ENCODE measurements around the gene RPS6KC1. TPM values are rescaled to one million over a fixed set of nuclear protein-coding genes. Genes with fewer than 3 reads are reported as not detected.
"Not testable (repeated sequence)": the region's sequence is repeated elsewhere in the genome, so short reads cannot be mapped to it uniquely, and the experiment has no call there.

RPS6KC1 gene
- total and polyA plus RNA-seq, 4 donors: 26.2 to 66.9 (median 33.8) TPM

DNA sequence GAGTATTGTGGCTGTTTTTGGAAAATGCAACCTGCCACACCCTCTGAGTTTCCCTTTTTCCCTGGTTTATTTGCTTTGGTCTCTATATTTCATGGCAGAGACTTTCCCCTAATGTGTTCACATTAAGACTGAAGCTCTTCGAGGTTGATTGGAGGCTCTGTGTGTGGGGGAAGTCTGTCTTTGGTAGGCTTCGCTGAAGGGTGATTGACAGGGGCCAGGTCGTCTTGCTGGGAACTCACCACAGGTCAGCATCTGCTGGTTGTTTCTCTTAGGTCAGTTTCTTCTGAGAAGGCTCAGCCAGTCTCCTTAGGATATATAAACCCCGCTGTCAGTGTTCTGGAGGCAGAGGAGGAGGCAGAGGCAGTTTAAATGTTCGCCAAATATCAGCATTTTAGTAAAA lies 249.4 kb downstream of the RPS6KC1 start:
- WGBS (ENCODE audit: insufficient coverage): 71% methylated on average over 2 of the region's 5 CpGs
- H3K9me3 ChIP-seq (ENCODE audit: control insufficient read depth, insufficient read depth, low read length): no peaks in the 10 kb centered on the region

GRCh38 chr1:213301524-213301923 lies 250.5 kb downstream of the RPS6KC1 start:
- H3K4me3 ChIP-seq (ENCODE audit: low read depth, low read length); H3K9me3 ChIP-seq (ENCODE audit: control insufficient read depth, insufficient read depth, low read length); H3K27me3 ChIP-seq (ENCODE audit: control insufficient read depth, insufficient read depth, low read length); DNase-seq (ENCODE audit: low read depth in 4 of 6, low spot score in 6 of 6); H3K4me1 ChIP-seq (ENCODE audit: control insufficient read depth, insufficient read depth, low read length); H3K36me3 ChIP-seq (ENCODE audit: control insufficient read depth, insufficient read depth, low read length); H3K27ac ChIP-seq (ENCODE audit: low read depth, low read length): not testable (repeated sequence)
- WGBS (ENCODE audit: insufficient coverage): no CpG with 5 or more reads among the region's 3 CpGs

More for the DNA sequence above, 249.4 kb downstream of the RPS6KC1 start:
- Histone ChIP-seq H3K36me3 (ENCODE audit: control insufficient read depth, insufficient read depth, low read length) (no peaks in the 10 kb centered on the region), H3K27ac (ENCODE audit: low read depth, low read length) (no peak overlapping the region), H3K4me1 (ENCODE audit: control insufficient read depth, insufficient read depth, low read length) (no peaks in the 10 kb centered on the region), H3K4me3 (ENCODE audit: low read depth, low read length) (no peak overlapping the region), H3K27me3 (ENCODE audit: control insufficient read depth, insufficient read depth, low read length) (no peaks in the 10 kb centered on the region)
- no peak for DNase-seq (ENCODE audit: low read depth in 4 of 6, low spot score in 6 of 6)

DNA sequence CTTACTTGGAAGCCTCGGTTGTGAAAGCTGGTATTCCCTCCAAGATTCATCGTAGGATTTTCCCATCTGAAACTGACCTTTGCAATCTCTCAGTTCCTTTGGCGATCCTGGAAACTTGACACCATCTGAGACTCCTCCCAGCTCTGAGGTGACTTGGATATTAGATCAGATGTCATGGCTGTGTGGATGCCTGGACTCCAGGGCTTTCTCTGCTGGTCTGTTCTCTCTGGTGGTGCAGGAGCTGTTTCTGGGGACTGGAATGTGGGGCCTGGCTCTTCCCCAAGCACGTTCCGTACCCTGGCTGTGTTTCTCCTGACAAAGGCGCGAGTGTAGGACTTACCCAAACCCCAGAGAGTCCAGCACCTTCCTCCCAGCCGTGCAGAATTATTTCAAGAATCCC lies 252.2 kb downstream of the RPS6KC1 start:
- no peak overlapping the region for H3K4me3 ChIP-seq (ENCODE audit: low read depth, low read length)
- H3K27me3 ChIP-seq (ENCODE audit: control insufficient read depth, insufficient read depth, low read length): no peaks in the 10 kb centered on the region
- H3K9me3 ChIP-seq (ENCODE audit: control insufficient read depth, insufficient read depth, low read length): no peaks in the 10 kb centered on the region
- DNase-seq (ENCODE audit: low read depth in 4 of 6, low spot score in 6 of 6): no peak
- H3K4me1 ChIP-seq (ENCODE audit: control insufficient read depth, insufficient read depth, low read length): no peaks in the 10 kb centered on the region
- WGBS (ENCODE audit: insufficient coverage): 57% methylated on average over 7 of the region's 8 CpGs
- no peak overlapping the region for H3K27ac ChIP-seq (ENCODE audit: low read depth, low read length)
- no peaks in the 10 kb centered on the region for H3K36me3 ChIP-seq (ENCODE audit: control insufficient read depth, insufficient read depth, low read length)

- H3K27me3 ChIP-seq (ENCODE audit: control insufficient read depth, insufficient read depth, low read length): no peaks in the 10 kb centered on the region
- WGBS (ENCODE audit: insufficient coverage): 100% methylated on average over 1 of the region's 1 CpG
- H3K36me3 ChIP-seq (ENCODE audit: control insufficient read depth, insufficient read depth, low read length): no peaks in the 10 kb centered on the region
- no peak overlapping the region for H3K4me3 ChIP-seq (ENCODE audit: low read depth, low read length)
- H3K27ac ChIP-seq (ENCODE audit: low read depth, low read length): no peak overlapping the region
- no peak for DNase-seq (ENCODE audit: low read depth in 4 of 6, low spot score in 6 of 6)
- H3K4me1 ChIP-seq (ENCODE audit: control insufficient read depth, insufficient read depth, low read length): no peaks in the 10 kb centered on the region
- peaks cover 2% of the 10 kb centered on the region for H3K9me3 ChIP-seq (ENCODE audit: control insufficient read depth, insufficient read depth, low read length)
Measured at GRCh38 chr1:213315571-213315970, 264.5 kb downstream of the RPS6KC1 start.

GRCh38 chr1:213318458-213318857 lies 267.4 kb downstream of the RPS6KC1 start:
- WGBS (ENCODE audit: insufficient coverage): no CpG with 5 or more reads among the region's 1 CpG
- H3K4me1 ChIP-seq (ENCODE audit: control insufficient read depth, insufficient read depth, low read length); H3K36me3 ChIP-seq (ENCODE audit: control insufficient read depth, insufficient read depth, low read length); H3K27me3 ChIP-seq (ENCODE audit: control insufficient read depth, insufficient read depth, low read length); DNase-seq (ENCODE audit: low read depth in 4 of 6, low spot score in 6 of 6); H3K4me3 ChIP-seq (ENCODE audit: low read depth, low read length); H3K27ac ChIP-seq (ENCODE audit: low read depth, low read length); H3K9me3 ChIP-seq (ENCODE audit: control insufficient read depth, insufficient read depth, low read length): not testable (repeated sequence)

GRCh38 chr1:213320191-213320870 lies 269.3 kb downstream of the RPS6KC1 start:
- WGBS (ENCODE audit: insufficient coverage): no CpG with 5 or more reads among the region's 6 CpGs

More at GRCh38 chr1:213320191-213320870, 269.3 kb downstream of the RPS6KC1 start:
- Histone ChIP-seq H3K27me3 (ENCODE audit: control insufficient read depth, insufficient read depth, low read length) (no peaks in the 10 kb centered on the region), H3K27ac (ENCODE audit: low read depth, low read length) (no peak overlapping the region), H3K36me3 (ENCODE audit: control insufficient read depth, insufficient read depth, low read length) (no peaks in the 10 kb centered on the region), H3K4me1 (ENCODE audit: control insufficient read depth, insufficient read depth, low read length) (peaks cover 2% of the 10 kb centered on the region), H3K9me3 (ENCODE audit: control insufficient read depth, insufficient read depth, low read length) (peaks cover 2% of the 10 kb centered on the region), H3K4me3 (ENCODE audit: low read depth, low read length) (no peak overlapping the region)
- peak in 1 of 6 donors; percentile 91 for DNase-seq (ENCODE audit: low read depth in 4 of 6, low spot score in 6 of 6)

Other genes with a start within 250 kb of the RPS6KC1 start
- gene SPATA45, start 203.6 kb upstream of the RPS6KC1 start, total RNA-seq: 1 to 10 TPM; 1.3 to 4.7 TPM
- 1 to 10 TPM in 1 of 2 donors, under 1 TPM in 1; 0.52 to 1.1 TPM for gene SPATA45, start 203.6 kb upstream of the RPS6KC1 start, polyA plus RNA-seq (ENCODE audit: insufficient read length in 2 of 2)
- 10 to 100 TPM; 15.2 to 30.5 TPM for gene FLVCR1, start 193.0 kb upstream of the RPS6KC1 start, total RNA-seq
- 10 to 100 TPM; 16.5 to 22.2 TPM for gene FLVCR1, start 193.0 kb upstream of the RPS6KC1 start, polyA plus RNA-seq (ENCODE audit: insufficient read length in 2 of 2)
- gene VASH2, start 100.7 kb upstream of the RPS6KC1 start, total RNA-seq: 10 to 100 TPM in 1 of 2 donors, 1 to 10 TPM in 1; 9.0 to 10.3 TPM
- 10 to 100 TPM; 20.3 to 24.7 TPM for gene VASH2, start 100.7 kb upstream of the RPS6KC1 start, polyA plus RNA-seq (ENCODE audit: insufficient read length in 2 of 2)
- gene ANGEL2, start 35.4 kb upstream of the RPS6KC1 start, total RNA-seq: 10 to 100 TPM; 50.9 to 63.9 TPM
- 10 to 100 TPM; 38.4 to 43.8 TPM for gene ANGEL2, start 35.4 kb upstream of the RPS6KC1 start, polyA plus RNA-seq (ENCODE audit: insufficient read length in 2 of 2)